ENCODE measurements around the gene CCDC91.

DNA sequence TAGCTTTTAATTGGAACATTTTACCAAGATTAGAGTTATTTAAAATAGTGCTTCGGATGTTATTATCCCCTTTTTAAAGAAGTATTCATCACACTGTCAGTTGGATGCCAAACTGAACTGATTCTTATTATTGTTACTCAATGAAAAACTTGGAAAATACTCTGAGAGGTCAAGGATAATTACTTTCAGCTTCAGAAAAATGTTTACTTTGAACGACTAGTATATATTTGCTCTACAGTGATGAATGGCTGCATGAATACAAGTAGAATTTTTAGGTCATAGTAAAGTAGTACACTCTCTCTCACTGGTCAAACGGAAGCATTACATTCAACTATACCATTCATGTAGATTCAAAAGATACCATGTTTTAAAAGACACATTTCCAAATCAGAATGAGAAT, 269.2 kb downstream of the CCDC91 start:
- TF ChIP-seq TAF1 (IDR thresholded peaks at IDR 0.05; ENCODE audit: borderline replicate concordance, low read depth, low read length), result no peak
- TF ChIP-seq POLR2A (IDR thresholded peaks at IDR 0.05; ENCODE audit: low read depth, low read length), result no peak
- TF ChIP-seq POLR2AphosphoS5 (IDR thresholded peaks at IDR 0.05; ENCODE audit: low read depth, low read length), result no peak
